Lower leg skin (tissue), 3 donors: ENCODE data around the gene KAZN.

Experiments used
- CTCF ChIP-seq, 3 donors: fragments of 450-650 bp; IDR thresholded peaks; one replicate each; pipeline ENCODE4 v1.5.1; 2016; ENCODE audit warnings: antibody characterized with exemption in 3 of 3, mild to moderate bottlenecking in 3 of 3, moderate library complexity in 2 of 3
- POLR2A ChIP-seq, 2 donors: fragments of 450-650 bp; IDR thresholded peaks; one replicate each; pipeline ENCODE4 v1.6.1; 2016 to 2017; ENCODE audit warnings: antibody characterized with exemption in 2 of 2, mild to moderate bottlenecking in 1 of 2, moderate library complexity in 1 of 2

- TF ChIP-seq CTCF (IDR thresholded peaks at IDR 0.05) (no peak), POLR2A (IDR thresholded peaks at IDR 0.05) (no peak)
These were observed 560.7 kb downstream of the KAZN start for GRCh38 chr1:15159166-15159555.
